H1 (cell line): ENCODE results near the gene SH3RF3. TPM values are rescaled to one million over a fixed set of nuclear protein-coding genes. Genes with fewer than 3 reads are reported as not detected.

Experiments
- CBX8 ChIP-seq: fragments of 300-800, 300-1000 bp; sonication (generic); IDR thresholded peaks from 2 replicates; pipeline ENCODE4 v1.7.1; 2016; ENCODE audit warnings: low read depth, low read length, borderline replicate concordance
- EZH2 ChIP-seq: fragments of 200-600 bp; sonication (generic); IDR thresholded peaks from 2 replicates; pipeline ENCODE4 v1.7.1; 2012; ENCODE audit warnings: low read depth, mild to moderate bottlenecking, moderate library complexity, low read length, inconsistent platforms; ENCODE audit not compliant: severe bottlenecking
- RAD21 ChIP-seq, 2 experiments: IDR thresholded peaks in 1 of 2; conservative IDR thresholded peaks in 1 of 2; 2 replicates each; pipeline ENCODE4 v1.6.1; 2011; ENCODE audit warnings: low read depth in 2 of 2, low read length in 2 of 2, improper control_type of control experiment in 1 of 2, inconsistent platforms in 1 of 2, mild to moderate bottlenecking in 1 of 2, moderate library complexity in 1 of 2
- RXRA ChIP-seq: IDR thresholded peaks from 2 replicates; pipeline ENCODE4 v1.6.1; 2011; ENCODE audit warnings: low read depth, mild to moderate bottlenecking, low read length, moderate library complexity; ENCODE audit not compliant: insufficient read depth
- polyA plus RNA-seq, 7 experiments: library from polyadenylated mRNA; depleted of rRNA in 3 of 7; stranded (reverse) in 5 of 7; unstranded in 2 of 7; fragments of >200 nt in 5 of 7; fragments of 200-250 nt in 2 of 7; gene quantifications; 1 replicate in 5 of 7; 2 replicates in 1 of 7; 4 replicates in 1 of 7; pipeline versions ENCODE4 v1.2.1 to v1.2.3, GENCODE V29; 2011 to 2013; ENCODE audit warnings: missing spikeins in 2 of 7, mixed read lengths in 2 of 7
- total RNA-seq: library from RNA; stranded (reverse); fragmentation: NEBNext Ultra II Directional; extraction: Animal tissue kit (Norgen Biotek cat#: 25700); gene quantifications from 2 replicates; pipeline ENCODE4 v1.2.1, GENCODE V29; 2021

SH3RF3 gene
- total and polyA plus RNA-seq, 2 of the 8 experiments (the other 6 are each of a cell fraction or from before 2014, with no cell fraction given) = 0.11 to 0.65 TPM

DNA sequence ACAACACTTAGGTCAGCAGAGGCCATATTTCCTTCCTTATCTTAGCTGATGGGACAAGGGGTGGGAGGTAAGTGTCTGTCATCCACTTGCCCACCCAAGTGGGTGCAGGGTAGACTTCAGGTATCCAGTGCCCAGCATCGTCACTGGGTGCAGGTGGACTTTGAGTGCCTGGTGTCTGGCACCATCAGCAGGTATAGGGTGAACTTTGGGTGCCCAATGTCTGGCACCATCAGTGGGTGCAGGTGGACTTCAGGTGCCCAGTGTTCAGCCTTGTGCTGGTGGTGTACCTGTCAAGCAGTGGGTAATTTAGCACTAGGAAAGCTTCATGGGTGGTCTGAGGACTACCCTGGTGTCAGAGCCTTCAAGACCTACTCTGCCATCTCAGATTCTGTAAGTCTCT lies 309.1 kb downstream of the SH3RF3 start (continued):
- TF ChIP-seq RXRA (no peak), CBX8 (no peak), RAD21 (IDR thresholded peaks at IDR 0.05 in 1 of 2, conservative IDR thresholded peaks at IDR 0.05 in 1 of 2; ENCODE audit: low read depth in 2 of 2, low read length in 2 of 2) (no peak), EZH2 (no peak)
